EH (cell line): Measurements from ENCODE around the gene ENPP1.
A peak's percentile ranks its signal among the peaks of the same experiment; 100 is the strongest.

Source experiments
- DNase-seq: peaks from one replicate; pipeline ENCODE4 v3.0.0-alpha.2; 2015; ENCODE audit warnings: low read depth

The ENPP1 gene

GRCh38 chr6:131807644-131808459, at the start of gene ENPP1:
Gene ENPP1 (plus strand): TSS chr6:131808020. CDS start chr6:131808036, 16 bp downstream.
- peak; percentile 74 for DNase-seq

- DNase-seq: no peak
Measured at GRCh38 chr6:131758920-131759319, 48.9 kb upstream of the ENPP1 start.

GRCh38 chr6:131761060-131761761, 46.6 kb upstream of the ENPP1 start:
- peak; percentile 65 for DNase-seq

GRCh38 chr6:131761762-131762067, 46.1 kb upstream of the ENPP1 start:
- no peak for DNase-seq

- DNase-seq: peak; percentile 54
Measured at GRCh38 chr6:131762984-131763383, 44.8 kb upstream of the ENPP1 start.

- no peak for DNase-seq
Measured at GRCh38 chr6:131763749-131764148, 44.1 kb upstream of the ENPP1 start.

- DNase-seq: no peak
Measured at GRCh38 chr6:131764350-131764749, 43.5 kb upstream of the ENPP1 start.

- DNase-seq: peak; percentile 92
Measured at GRCh38 chr6:131765081-131765803, 42.6 kb upstream of the ENPP1 start.

GRCh38 chr6:131765804-131766135, 42.0 kb upstream of the ENPP1 start:
- DNase-seq: no peak

- DNase-seq: no peak
Measured at GRCh38 chr6:131766631-131767030, 41.2 kb upstream of the ENPP1 start.

GRCh38 chr6:131768964-131769363, 38.9 kb upstream of the ENPP1 start:
- no peak for DNase-seq

GRCh38 chr6:131769385-131770141, 38.3 kb upstream of the ENPP1 start:
- no peak for DNase-seq

GRCh38 chr6:131770776-131771175, 37.0 kb upstream of the ENPP1 start:
- DNase-seq: no peak

- DNase-seq: no peak
Measured at GRCh38 chr6:131773284-131773950, 34.4 kb upstream of the ENPP1 start.

GRCh38 chr6:131775886-131776285, 31.9 kb upstream of the ENPP1 start:
- no peak for DNase-seq

- no peak for DNase-seq
Measured at GRCh38 chr6:131776985-131777384, 30.8 kb upstream of the ENPP1 start.

GRCh38 chr6:131778169-131778568, 29.7 kb upstream of the ENPP1 start:
- peak; percentile 36 for DNase-seq

- DNase-seq: no peak
Measured at GRCh38 chr6:131779304-131779703, 28.5 kb upstream of the ENPP1 start.

GRCh38 chr6:131780600-131780999, 27.2 kb upstream of the ENPP1 start:
- no peak for DNase-seq

GRCh38 chr6:131781687-131782086, 26.1 kb upstream of the ENPP1 start:
- DNase-seq: no peak

GRCh38 chr6:131782764-131783163, 25.1 kb upstream of the ENPP1 start:
- DNase-seq: no peak

- peak; percentile 40 for DNase-seq
Measured at GRCh38 chr6:131784561-131784960, 23.3 kb upstream of the ENPP1 start.
